Naive B cell (primary cell): ENCODE measurements around the gene ACOT6. TPM values are rescaled to one million over a fixed set of nuclear protein-coding genes. Genes with fewer than 3 reads are reported as not detected.

ENCODE experiments used
- polyA plus RNA-seq, 6 donors: library from polyadenylated mRNA; unstranded; fragments of 300-500 nt; fragmentation: Illumina TruSeq; gene quantifications; one replicate each; pipeline ENCODE4 v1.2.3, GENCODE V29; 2021; ENCODE audit warnings: low read depth in 6 of 6

The ACOT6 gene
- polyA plus RNA-seq, 6 donors from 2014 or later: not detected

Other genes starting within 250 kb of the ACOT6 start
- gene NUMB, start 154.0 kb upstream of the ACOT6 start, polyA plus RNA-seq: 10 to 100 TPM; 52.0 to 87.2 (median 65.7) TPM
- 10 to 100 TPM; 13.2 to 23.8 (median 20.1) TPM for gene RIOX1, start 121.6 kb upstream of the ACOT6 start, polyA plus RNA-seq
- 1 to 10 TPM; 1.4 to 4.0 (median 2.1) TPM for gene ACOT1, start 75.4 kb upstream of the ACOT6 start, polyA plus RNA-seq
- gene HEATR4, start 53.6 kb upstream of the ACOT6 start, polyA plus RNA-seq: under 1 TPM in 4 of 6 donors, not detected in 2; 0.19 to 0.60 (median 0.27) TPM
- gene ACOT2, start 43.3 kb upstream of the ACOT6 start, polyA plus RNA-seq: 10 to 100 TPM; 12.9 to 30.9 (median 23.6) TPM
- under 1 TPM in 4 of 6 donors, not detected in 2; 0.10 to 0.61 (median 0.35) TPM for gene ACOT4, start 20.6 kb upstream of the ACOT6 start, polyA plus RNA-seq
- 1 to 10 TPM; 2.3 to 7.1 (median 2.9) TPM for gene DNAL1, start 32.5 kb downstream of the ACOT6 start, polyA plus RNA-seq
- gene PNMA1, start 101.9 kb downstream of the ACOT6 start, polyA plus RNA-seq: 10 to 100 TPM; 10.6 to 19.7 (median 15.4) TPM
- gene PTGR2, start 239.3 kb downstream of the ACOT6 start, polyA plus RNA-seq: 1 to 10 TPM; 1.0 to 4.9 (median 3.3) TPM